Measurements from ENCODE around the gene P2RY11.

Gene P2RY11

DNA sequence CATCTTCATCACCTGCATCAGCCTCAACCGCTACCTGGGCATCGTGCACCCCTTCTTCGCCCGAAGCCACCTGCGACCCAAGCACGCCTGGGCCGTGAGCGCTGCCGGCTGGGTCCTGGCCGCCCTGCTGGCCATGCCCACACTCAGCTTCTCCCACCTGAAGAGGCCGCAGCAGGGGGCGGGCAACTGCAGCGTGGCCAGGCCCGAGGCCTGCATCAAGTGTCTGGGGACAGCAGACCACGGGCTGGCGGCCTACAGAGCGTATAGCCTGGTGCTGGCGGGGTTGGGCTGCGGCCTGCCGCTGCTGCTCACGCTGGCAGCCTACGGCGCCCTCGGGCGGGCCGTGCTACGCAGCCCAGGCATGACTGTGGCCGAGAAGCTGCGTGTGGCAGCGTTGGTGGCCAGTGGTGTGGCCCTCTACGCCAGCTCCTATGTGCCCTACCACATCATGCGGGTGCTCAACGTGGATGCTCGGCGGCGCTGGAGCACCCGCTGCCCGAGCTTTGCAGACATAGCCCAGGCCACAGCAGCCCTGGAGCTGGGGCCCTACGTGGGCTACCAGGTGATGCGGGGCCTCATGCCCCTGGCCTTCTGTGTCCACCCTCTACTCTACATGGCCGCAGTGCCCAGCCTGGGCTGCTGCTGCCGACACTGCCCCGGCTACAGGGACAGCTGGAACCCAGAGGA lies 2.6 kb downstream of the P2RY11 start:
- DNase-seq: no peak

DNA sequence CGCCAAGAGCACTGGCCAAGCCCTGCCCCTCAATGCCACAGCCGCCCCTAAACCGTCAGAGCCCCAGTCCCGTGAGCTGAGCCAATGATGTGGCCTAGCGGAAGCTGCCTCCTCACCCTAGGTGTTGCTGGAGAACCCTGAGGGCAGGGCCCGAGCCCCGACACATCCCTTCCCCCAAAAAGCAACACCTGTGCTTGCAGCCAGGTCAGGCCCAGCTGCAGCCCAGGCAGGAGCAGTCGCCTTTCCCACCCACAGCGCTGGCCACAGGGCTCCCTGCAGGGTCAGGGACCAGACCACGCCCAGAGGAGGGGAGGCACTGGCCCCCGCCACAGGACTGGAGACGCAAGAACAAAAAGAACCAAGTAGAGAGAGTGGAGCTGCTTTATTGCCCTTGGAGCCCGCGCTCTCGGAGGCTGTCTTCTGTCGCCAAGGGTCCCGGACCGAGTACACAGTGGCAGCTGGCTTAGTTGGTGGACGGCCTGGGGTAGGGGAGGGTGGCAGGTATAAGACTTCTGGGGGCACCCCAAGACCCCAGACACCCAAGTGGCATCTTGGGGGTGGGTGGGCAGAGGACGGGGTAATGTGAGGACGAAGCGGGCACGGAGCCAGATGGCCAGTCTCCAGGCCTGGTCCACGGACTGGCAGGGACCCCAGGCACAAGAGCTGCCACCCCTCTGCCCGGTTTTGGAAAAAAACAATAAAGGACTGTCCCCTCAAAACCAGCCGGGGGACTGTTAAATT lies 3.3 kb downstream of the P2RY11 start:
- no peak for DNase-seq

DNA sequence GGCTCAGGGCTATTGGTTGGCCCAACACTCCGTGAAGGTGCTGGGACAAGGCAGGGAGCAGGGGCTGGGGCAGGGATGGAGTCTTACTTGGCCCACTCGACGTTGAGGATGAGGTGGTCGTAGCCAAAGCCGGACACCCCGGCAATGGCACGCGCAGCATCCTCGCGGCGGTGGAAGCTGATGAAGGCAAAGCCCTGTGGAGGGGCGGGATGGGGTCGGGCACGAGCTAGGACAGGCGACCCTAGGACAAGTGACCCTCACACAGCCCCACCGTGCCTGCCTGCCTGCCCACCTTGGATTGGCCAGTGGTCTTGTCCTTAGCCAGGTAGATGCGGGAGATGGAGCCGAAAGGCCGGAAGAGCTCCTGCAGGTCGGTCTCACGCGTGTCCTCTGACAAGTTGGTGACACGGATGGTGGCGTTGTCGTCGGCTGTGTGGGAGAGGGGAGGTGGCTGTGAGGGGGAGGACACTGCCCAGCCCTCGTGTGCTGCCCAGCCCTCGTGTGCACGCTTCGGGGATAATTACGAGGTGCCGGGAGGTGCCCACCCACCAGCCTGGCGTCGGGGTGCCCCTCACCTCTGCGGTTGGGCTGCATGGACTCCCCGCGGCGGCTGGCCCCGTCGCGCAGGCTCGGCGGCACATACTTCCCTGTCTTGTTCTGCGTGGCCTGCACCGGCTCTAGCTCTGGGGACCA lies 4.0 kb downstream of the P2RY11 start:
- DNase-seq: no peak

DNA sequence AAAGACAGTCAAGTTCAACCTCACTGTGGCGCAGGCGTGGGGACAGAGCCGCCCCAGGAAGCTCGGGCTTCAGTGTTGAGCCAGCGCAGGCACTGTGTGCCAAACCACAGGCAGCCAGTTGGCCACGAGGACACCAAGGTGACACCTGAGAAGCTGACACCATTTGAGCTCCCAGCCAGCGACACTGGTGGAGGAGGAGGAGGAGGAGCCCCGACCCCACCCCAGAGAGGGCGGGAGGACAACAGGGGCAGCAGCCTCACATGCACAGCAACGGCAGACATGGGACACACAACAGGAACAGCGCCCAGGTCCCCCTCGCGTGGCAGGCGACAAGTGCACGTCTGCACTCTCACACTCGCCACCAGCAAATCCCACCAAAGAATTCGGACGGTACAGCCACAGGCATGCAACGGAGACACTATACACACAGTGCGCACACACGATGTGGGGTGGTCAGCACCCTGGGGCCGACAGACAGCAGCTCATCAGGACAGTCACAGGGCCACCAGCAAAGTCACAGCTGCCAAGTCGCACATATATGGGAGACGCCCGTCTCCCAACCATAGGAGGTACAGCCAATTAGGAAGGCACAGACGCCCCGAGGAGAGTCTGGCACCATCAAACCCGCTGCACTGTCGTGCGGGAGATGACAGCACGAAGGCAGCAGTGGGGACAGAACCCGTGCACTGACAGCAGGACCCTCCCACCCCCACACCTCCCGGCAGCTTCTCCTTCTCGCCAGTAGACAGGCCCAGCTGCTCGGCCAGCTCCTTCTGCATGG lies 4.8 kb downstream of the P2RY11 start:
- DNase-seq: no peak

DNA sequence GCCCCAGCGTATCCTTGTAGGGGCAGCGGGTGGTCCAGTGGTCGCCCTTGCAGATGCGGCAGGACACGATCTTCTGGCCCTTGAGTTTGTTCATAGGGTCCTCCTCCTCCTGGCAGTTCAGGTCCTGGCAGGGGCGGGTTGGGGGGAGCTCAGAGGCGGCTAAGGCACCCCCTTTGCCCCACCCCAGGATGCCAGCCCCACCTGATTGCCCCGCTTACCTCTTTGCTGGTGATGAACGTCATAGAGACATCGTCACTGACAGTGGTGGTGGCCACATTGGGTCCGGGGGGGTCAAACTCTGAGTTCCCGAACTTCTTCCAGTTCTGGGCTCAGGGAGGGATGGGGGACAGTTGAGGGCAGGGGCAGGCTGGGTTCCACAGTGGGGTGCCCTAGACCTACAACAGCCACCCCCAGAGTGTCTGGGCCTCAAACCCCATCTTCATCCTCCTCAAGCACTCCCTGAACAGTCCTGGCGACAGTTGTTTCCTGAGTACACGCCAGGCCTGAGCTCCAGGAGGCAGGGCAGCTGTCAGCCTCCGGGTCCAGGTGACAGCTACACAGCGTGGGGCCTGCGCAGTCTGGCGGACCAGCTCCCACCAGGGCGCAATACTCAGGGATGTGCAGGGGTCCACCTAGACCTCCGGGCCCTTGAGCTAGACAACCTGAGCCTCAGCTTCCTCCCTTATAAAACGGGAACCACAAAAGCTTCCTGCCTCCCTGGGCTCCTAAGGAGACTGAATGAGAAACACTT lies 5.5 kb downstream of the P2RY11 start:
- DNase-seq: no peak

DNA sequence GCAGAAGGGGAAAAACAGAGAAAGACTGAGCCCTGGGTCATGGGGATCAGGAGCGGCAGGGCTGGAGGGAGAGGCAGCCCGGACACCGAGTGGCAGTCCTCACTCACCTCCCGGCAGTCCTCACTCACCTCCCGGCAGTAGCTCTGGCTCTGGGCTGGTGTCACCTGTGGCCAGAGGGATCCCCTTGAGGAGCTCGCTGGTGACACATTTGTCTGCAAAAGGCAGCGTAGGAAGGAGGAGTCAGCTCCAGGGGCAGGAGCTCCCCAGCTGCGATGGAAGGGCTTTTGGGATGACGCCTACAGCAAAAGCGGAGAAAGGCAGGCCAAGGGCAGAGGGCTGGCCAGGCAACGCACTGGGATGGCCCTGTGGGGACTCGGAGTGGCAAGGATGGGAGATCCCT lies 7.5 kb downstream of the P2RY11 start:
- DNase-seq: no peak

DNA sequence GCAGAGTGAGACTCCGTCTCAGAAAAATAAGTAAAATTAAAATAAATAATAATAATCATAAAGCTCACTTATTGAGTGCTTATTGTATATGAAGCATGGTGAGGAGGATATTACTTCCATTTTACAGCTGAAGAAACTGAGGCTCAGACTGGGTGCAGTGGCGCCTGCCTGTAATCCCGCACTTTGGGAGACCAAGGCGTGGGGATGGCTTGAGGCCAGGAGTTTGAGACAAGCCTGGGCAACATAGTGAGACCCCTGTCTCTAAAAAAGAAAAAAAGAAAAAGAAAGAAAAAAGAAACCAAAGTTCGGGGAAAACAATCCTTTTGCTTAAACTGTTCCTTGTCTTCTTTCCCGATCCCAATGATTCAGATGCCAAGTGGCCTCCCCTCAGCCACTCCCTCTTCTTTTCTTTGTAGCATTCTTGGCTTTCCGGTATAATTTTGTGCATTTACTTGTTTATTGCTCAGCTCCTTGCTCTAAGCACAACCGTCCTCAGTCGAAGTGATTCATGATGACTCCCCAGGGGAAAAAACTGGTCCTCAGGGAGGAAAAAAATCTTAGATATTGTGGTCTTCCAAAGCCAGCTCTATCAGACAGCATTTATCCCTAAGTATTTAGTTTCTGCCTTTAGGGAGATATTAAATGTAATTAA lies 9.2 kb downstream of the P2RY11 start:
- DNase-seq: no peak

DNA sequence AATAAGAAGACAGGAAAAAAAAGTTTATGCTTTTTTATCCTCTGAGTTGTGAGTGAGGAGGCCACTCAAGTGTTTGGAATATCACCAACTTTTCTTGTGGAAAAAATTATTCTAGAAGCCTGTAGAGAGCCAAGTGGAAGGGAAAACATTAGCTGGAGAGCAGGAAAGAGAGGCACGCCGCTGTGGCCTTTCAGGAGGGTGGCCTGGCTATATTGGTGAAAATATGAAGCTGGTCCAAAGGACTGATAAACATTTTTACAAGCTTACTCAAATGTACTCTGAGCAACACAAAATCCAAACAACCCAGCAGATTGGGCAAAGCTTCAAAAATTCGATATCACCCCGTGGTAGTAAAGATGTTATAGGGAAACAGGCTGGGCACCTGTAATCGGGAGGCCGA lies 10.6 kb downstream of the P2RY11 start:
- no peak for DNase-seq

DNA sequence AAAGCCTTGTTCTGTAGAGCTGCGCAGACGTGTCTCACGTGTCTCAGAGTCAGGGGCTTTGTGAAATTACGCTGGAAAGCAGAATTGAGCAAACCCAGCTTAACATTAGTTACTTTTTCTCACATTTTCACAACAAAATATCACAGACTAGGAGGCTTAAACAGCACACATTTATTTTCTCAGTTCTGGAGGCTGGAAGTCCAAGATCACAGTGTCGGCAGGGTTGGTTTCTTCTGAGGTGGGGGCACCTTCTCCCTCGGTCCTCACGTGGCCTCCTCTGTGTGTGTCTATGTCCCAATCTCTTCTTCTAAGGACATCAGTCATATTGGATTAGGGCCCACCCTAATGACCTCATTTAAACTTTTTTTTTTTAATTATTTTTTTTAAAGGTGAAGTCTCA lies 12.9 kb downstream of the P2RY11 start:
- no peak for DNase-seq

DNA sequence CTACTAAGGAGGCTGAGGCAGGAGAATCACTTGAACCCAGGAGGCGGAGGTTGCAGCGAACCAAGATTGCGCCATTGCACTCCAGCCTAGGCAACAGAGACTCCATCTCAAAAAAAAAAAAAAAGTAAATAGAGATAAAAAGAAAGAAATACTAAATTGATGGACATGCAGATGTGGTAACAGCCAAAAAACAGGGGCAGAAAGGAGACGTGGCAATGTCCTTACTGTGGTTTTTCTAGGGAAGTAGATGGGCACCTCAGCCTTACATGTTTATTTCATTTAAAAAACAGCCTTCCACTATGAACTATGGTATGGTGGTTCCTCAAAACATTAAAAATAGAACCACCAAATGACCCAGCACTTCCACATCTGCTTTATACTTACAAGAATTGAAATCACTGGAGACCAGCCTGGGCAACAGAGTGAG lies 14.7 kb downstream of the P2RY11 start:
- no peak for DNase-seq

DNA sequence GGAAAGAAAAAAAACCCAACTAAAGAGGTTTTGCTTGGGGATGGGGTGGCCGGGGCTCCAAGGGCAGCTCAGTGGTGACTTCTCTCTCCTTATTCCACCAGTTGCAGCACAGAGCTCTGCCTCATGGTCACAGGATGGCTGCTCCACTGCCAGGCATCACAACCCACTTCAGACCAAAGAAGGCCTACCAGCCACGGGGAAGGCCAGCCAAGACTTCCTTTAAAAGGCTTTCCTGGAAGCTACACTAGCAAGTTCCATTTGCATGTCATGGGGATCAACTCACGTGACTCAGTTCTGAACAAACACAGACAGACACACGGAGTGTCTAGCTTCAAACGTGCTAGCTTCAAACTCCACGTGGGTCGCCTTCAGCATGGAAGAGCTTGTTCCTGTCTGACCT lies 21.4 kb downstream of the P2RY11 start:
- no peak for DNase-seq

DNA sequence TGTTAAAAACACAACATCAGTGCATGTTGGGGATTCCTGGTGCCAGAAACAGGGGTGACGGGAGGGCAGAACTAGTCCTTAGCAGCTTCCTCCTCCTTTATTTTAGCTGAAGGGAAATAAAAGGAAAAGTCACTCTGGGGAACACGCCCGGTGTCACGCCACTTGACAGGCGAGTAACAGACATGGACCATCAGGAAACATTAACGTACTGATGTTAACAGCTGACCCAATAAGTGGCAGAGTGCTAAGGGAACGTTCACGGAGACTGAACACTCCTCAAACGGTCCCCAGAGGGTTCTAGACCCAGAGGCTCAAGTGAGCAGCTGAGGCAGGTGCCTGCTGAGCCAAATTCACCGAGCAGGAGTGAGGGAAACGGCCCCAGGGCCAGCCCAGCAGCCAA lies 22.1 kb downstream of the P2RY11 start:
- no peak for DNase-seq

DNA sequence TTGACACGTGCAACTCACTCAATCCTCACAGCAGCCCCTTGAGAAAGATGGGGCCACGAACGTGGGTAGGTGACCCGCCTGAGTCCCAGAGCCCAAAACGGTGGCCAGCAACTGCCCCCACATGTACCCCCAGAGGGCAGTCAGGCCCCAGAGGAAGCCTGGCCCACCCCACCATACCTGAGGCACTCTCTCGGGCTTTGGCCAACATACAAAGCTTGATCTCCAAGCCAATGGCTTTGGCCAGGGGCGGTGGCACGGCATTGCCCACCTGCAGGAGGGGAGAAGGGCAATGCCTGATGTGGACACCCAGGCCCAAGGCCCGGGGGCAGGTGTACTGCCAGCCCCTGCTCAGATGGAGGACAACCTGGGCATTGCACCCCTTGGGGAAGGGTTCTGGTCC lies 22.5 kb downstream of the P2RY11 start:
- no peak for DNase-seq

DNA sequence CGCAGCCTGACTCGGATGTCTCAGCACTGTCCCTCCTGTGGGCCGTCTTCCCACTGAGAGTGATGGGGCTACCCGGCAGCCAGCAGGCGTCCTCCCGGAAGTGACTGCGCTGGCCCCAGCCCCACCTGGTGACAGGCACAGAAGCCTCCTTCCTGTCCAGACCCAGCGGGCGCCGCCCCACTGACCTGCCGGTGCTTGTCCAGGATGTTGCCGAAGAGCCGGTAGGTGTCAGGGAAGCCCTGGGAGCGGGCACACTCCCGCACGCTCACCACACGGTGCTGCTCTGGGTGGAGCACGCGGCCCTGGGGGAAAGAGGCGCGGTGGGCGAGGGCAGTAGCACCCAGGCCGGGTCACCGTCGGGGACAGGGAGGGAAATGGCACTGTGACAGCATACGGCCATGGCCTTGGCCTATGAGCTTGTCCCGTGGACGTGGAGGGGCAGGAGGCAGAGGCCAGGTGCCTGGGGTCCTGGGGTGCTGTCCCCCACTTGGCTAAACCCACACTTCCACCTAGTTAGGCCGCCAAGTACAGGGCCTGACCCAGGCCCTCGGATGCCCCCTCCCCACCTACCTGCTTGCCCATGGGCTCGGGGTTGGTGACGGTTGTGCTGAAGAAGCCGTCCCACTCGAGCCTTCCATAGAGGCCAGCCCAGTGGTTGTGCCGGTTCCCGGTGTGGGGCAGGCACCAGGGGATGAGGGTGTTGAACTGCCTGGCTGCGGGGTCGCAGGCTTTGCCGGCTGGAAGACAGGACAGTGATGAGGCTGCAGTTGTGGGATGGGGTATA lies 24.2 kb downstream of the P2RY11 start:
- DNase-seq: no peak

DNA sequence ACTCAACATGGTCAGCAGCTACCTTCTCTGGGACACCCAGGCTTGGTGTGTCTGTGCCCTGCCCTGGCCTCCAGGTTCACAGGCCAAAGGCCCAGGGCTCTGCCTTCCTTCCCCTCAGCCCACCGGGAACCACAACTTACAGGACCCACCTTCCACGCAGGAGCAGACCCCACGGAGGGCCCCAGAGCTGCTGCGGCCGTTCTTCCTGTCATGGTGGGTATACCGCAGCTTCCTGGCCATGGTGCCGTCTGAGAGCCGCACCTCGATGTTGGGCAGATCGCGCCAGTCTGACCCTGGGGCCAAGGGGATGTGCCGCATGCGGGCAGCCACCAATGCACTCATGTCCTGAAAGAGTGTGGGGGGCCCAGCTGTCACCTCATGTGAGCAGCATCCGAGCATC lies 25.4 kb downstream of the P2RY11 start:
- no peak for DNase-seq

DNA sequence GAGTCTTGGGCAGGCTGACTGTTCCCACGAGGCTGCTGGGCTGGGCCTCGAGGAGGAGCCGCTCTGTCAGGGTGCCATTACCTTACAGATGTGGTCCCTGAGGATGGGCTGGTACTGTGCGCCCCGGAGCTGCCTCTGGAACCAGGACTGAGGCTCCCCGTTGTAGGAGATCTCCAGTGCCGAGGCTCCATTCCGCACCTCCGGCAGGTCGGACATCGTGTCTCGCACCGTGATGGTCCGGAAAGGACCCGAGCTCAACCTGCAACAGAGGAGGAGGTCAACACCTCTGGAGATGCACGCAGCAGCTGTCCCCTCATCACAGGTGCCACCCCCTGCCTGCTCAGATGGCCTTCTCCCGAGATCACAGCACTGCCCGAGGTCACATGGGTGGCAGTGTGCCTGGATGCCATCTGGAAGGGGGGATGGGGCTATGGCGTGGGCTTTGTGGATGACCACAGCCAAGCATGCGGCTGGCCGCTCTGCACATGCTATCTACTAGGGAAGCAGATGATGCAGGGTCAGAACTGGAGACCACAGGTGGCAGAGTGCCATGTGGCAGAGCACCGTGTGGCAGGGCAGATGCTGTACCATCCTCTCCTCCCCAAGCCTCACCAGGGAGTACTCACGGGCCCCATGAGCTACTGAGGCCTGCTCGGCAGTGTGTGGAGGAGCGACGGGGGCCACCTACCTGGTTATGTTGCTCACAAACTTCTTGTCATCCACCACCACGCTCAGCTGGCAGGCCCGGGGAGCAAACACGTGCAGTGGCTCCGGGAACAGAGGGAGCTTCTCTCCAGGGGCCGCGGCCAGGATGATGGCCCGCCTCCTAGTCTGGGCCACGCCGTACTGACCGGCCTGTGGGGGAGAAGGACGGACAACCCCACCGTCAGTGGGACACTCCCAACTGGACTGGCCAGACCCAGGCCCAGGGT lies 26.5 kb downstream of the P2RY11 start:
- DNase-seq: no peak

DNA sequence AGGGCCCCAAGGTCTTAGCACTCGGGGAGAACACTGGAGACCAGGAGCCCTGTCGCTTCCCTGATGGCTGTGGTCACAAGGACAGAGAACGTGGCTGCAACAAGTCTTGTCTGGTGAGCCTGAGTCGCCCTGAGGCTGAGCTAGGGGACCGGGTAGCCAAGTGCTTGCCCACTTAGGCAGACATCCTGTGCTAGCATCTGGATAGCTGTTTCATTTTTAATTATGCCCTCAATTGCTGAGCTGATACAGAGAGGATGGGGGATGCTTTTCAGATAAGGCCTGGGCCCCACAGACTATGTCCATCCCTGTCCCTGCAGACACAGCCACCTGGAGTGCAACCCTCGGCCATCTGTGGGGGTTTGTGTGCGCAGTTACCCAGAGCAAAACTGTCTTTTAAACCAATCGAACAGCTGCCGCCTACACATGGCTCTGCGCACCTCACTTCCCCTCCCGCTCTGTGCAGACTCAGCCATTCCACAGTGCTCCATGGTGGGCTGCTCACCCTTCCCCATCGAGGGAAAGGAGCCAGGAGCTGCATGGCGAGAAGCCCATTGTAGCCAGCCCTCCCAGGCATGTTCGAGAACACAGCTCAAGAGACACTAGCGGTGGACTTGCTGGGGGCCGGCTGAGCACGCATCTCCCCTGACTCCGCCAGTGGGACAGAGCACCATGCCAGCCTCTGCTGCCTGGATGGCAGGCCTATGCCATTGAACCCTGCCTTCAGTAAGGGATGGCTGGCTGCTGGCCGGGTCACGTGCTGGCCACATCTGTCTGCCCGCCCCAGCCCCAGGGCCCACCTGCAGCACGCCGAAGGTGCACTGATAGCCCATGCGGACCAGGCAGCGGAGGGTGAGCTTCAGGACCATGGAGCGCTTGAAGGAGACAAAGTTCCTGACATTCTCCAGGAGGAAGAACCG lies 27.6 kb downstream of the P2RY11 start:
- no peak for DNase-seq

DNA sequence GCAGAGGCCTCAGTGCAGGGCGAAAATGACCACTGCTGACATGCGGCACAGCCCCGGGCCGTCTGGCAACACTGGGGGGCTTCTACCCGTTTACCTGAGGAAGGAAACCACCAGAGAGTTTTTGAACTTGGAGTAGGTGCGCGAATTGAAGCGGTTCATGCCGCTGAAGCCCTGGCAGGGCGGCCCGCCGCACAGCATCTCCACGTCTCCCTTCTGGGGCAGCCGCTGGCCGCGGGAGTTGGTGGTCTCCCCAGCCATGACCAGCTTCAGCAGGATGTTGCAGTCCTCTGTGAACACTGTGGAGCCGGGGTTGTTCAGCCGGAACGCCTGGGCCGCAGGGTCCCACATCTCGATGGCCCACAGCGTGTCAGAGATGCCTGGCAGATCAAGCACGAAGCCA lies 28.5 kb downstream of the P2RY11 start:
- DNase-seq: no peak

DNA sequence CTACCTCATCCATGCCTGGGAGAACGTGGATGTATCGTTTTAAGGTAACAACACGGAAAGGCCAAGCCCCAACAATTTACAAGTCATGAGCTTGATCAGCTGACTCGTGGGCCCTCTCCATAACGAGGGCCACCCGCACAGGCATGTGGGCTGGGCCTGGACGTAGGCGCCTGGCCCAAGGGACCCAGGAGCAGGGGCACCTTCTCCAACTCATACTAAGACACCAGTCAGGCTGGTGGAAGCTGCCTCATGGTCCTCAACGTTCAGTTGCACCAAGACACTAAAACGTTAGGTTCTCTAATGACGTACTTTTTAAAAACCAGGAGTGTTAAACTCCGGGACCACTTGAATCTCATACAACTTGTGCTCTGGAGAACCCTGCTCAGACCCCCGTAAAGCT lies 30.0 kb downstream of the P2RY11 start:
- no peak for DNase-seq
